Stimulated activated naive CD4-positive, alpha-beta T cell (primary cell): ENCODE results near the gene MPC1.
"Not testable (repeated sequence)": the region's sequence is repeated elsewhere in the genome, so short reads cannot be mapped to it uniquely, and the experiment has no call there.

Experiments used
- DNase-seq, 6 experiments: peaks; one replicate each; lab custom pipeline; 2025; lab: John Stamatoyannopoulos, UW

Gene MPC1

GRCh38 chr6:166344921-166345320 lies 37.8 kb downstream of the MPC1 start:
- DNase-seq = not testable (repeated sequence)

GRCh38 chr6:166344240-166344639 lies 38.5 kb downstream of the MPC1 start:
- DNase-seq = no peak

GRCh38 chr6:166343150-166343487 lies 39.6 kb downstream of the MPC1 start:
- DNase-seq = no peak

- DNase-seq = peak; percentile 25 to 55 (median 44)
Observed at GRCh38 chr6:166342349-166343149, 40.2 kb downstream of the MPC1 start, which contains the start of gene SFT2D1. Gene SFT2D1 (minus strand): TSS chr6:166342545. CDS start chr6:166342481, 64 bp downstream.

GRCh38 chr6:166341977-166342348 lies 40.8 kb downstream of the MPC1 start:
- peak in 1 of 6 experiments; percentile 67 for DNase-seq

GRCh38 chr6:166341464-166341863 lies 41.3 kb downstream of the MPC1 start:
- DNase-seq = peak in 3 of 6 experiments; percentile 28 to 67 (median 37)

GRCh38 chr6:166338854-166339253 lies 43.9 kb downstream of the MPC1 start:
- DNase-seq = no peak

- no peak for DNase-seq
Observed at GRCh38 chr6:166336847-166337246, 45.9 kb downstream of the MPC1 start.

GRCh38 chr6:166335378-166336302 lies 47.1 kb downstream of the MPC1 start:
- no peak for DNase-seq

GRCh38 chr6:166334878-166335277 lies 47.9 kb downstream of the MPC1 start:
- DNase-seq = no peak

GRCh38 chr6:166333172-166333995 lies 49.4 kb downstream of the MPC1 start:
- DNase-seq = peak in 3 of 6 experiments; percentile 43 to 53 (median 52)

GRCh38 chr6:166331503-166332415 lies 51.0 kb downstream of the MPC1 start:
- DNase-seq = no peak

GRCh38 chr6:166330612-166331011 lies 52.1 kb downstream of the MPC1 start:
- DNase-seq = no peak

- DNase-seq = no peak
Observed at GRCh38 chr6:166325383-166326042, 57.2 kb downstream of the MPC1 start.

- DNase-seq = no peak
Observed at GRCh38 chr6:166323395-166323794, 59.3 kb downstream of the MPC1 start.

- no peak for DNase-seq
Observed at GRCh38 chr6:166318649-166319600, 63.8 kb downstream of the MPC1 start.

GRCh38 chr6:166318227-166318626 lies 64.5 kb downstream of the MPC1 start:
- DNase-seq = no peak

- DNase-seq = no peak
Observed at GRCh38 chr6:166317261-166318212, 65.2 kb downstream of the MPC1 start.
